PC-3 (cell line): ENCODE results near the gene TCF7L1. TPM values are rescaled to one million over a fixed set of nuclear protein-coding genes. Genes with fewer than 3 reads are reported as not detected.

Source experiments
- ATAC-seq: fragments of 200-7000 bp; cut with Tn5 transposase; 2 replicates; pipeline ENCODE4 v1.9.1; 2020; ENCODE audit warnings: mild to moderate bottlenecking, moderate library complexity
- BruUV-seq: library from RNA; stranded (reverse); fragments of 400-500 nt; replicated peaks from 2 replicates; lab custom pipeline; 2021; lab: Mats Ljungman, UMichigan
- CTCF ChIA-PET: fragments of 300-600 bp; sonication (Branson Sonifier 250); formaldehyde crosslinking; loops from one replicate; lab custom pipeline; 2022; ENCODE audit warnings: antibody characterized with exemption; lab: Charles Lee
- POLR2A ChIA-PET: fragments of 300-600 bp; sonication (Branson Sonifier 250); formaldehyde crosslinking; loops from one replicate; lab custom pipeline; 2022; ENCODE audit warnings: antibody characterized with exemption; ENCODE audit not compliant: unreplicated experiment; lab: Charles Lee
- DNase-seq: peaks from one replicate; pipeline ENCODE4 v3.0.0-alpha.2; 2015
- H2AFZ ChIP-seq: fragments of 300-600 bp; sonication (generic); 2 replicates; pipeline ENCODE4 v1.6.0; 2016; ENCODE audit warnings: antibody characterized with exemption, low read length
- H3F3A ChIP-seq: fragments of 300-600 bp; sonication (generic); one replicate; pipeline ENCODE4 v1.6.0; 2017; ENCODE audit warnings: antibody characterized with exemption, low read length, control low read depth, mild to moderate bottlenecking; ENCODE audit not compliant: unreplicated experiment
- H3K27ac ChIP-seq: fragments of 300-600 bp; sonication (generic); 2 replicates; pipeline ENCODE4 v1.5.1; 2016; ENCODE audit warnings: mild to moderate bottlenecking, low read length
- H3K27me3 ChIP-seq: fragments of 300-600 bp; sonication (generic); 2 replicates; pipeline ENCODE4 v1.6.1; 2016; ENCODE audit warnings: low read length, mixed read lengths
- H3K36me3 ChIP-seq: fragments of 300-600 bp; sonication (generic); 2 replicates; pipeline ENCODE4 v1.6.1; 2016; ENCODE audit warnings: low read depth, mixed run types, low read length, mixed read lengths
- H3K4me1 ChIP-seq: fragments of 300-600 bp; sonication (generic); 2 replicates; pipeline ENCODE4 v1.5.1; 2016; ENCODE audit warnings: low read length; ENCODE audit not compliant: insufficient read depth
- H3K4me2 ChIP-seq: fragments of 300-600 bp; sonication (generic); 2 replicates; pipeline ENCODE4 v1.6.0; 2016; ENCODE audit warnings: low read length
- H3K4me3 ChIP-seq: fragments of 300-600 bp; sonication (generic); 2 replicates; pipeline ENCODE4 v1.5.1; 2016; ENCODE audit warnings: mild to moderate bottlenecking, low read length, mixed read lengths
- H3K79me2 ChIP-seq: fragments of 300-600 bp; sonication (generic); 2 replicates; pipeline ENCODE4 v1.6.1; 2017; ENCODE audit warnings: low read length, mixed read lengths
- H3K9ac ChIP-seq: fragments of 300-600 bp; sonication (generic); 2 replicates; pipeline ENCODE4 v1.6.0; 2016; ENCODE audit warnings: mild to moderate bottlenecking, low read length
- H3K9me2 ChIP-seq: fragments of 300-600 bp; sonication (generic); replicated peaks from 2 replicates; pipeline ENCODE4 v1.6.1; 2016; ENCODE audit warnings: mixed run types, low read length, mixed read lengths
- H3K9me3 ChIP-seq: fragments of 300-600 bp; sonication (generic); 2 replicates; pipeline ENCODE4 v1.6.1; 2016; ENCODE audit warnings: low read length, mixed read lengths
- H4K20me1 ChIP-seq: fragments of 300-600 bp; sonication (generic); 2 replicates; pipeline ENCODE4 v1.6.1; 2016; ENCODE audit warnings: low read length, mixed read lengths
- EZH2 ChIP-seq: fragments of 300-600 bp; sonication (generic); IDR thresholded peaks from one replicate; pipeline ENCODE4 v1.6.1; 2017; ENCODE audit warnings: antibody characterized with exemption, mild to moderate bottlenecking, low read length; ENCODE audit not compliant: unreplicated experiment
- EZH2phosphoT487 ChIP-seq: fragments of 300-600 bp; sonication (generic); IDR thresholded peaks from 2 replicates; pipeline ENCODE4 v1.6.1; 2018; ENCODE audit warnings: mild to moderate bottlenecking, antibody characterized with exemption, low read length, borderline replicate concordance
- intact Hi-C: fragments of 100-400 bp; cut with micrococcal nuclease; formaldehyde crosslinking; loops from 2 replicates; pipeline ENCODE4 v1.9.0; 2023
- total RNA-seq: library from RNA; depleted of rRNA; stranded (reverse); fragments of >200 nt; gene quantifications from 2 replicates; pipeline ENCODE4 v1.2.3, GENCODE V29; 2014
- TF ChIP-seq, protein P1 (sequence below): fragments of 300-600 bp; sonication (generic); conservative IDR thresholded peaks from 2 replicates; pipeline ENCODE4 v1.5.1; 2017; ENCODE audit warnings: antibody characterized with exemption, low read depth, mild to moderate bottlenecking, low read length

The TCF7L1 gene
- total RNA-seq, 1 experiment from 2014 or later, result 1.8 TPM

GRCh38 chr2:85189606-85190270 is 56.5 kb downstream of the TCF7L1 start:
- no TSS peak for BruUV-seq
- Histone ChIP-seq H3F3A (no peaks in the 10 kb centered on the region), H3K27me3 (no peaks in the 10 kb centered on the region), H3K4me1 (peaks cover 6% of the 10 kb centered on the region; the same call in 1 of the 2 replicates), H3K9me2 (no peaks in the 10 kb centered on the region), H3K4me3 (no peak overlapping the region), H3K36me3 (no peaks in the 10 kb centered on the region), H3K79me2 (no peaks in the 10 kb centered on the region), H3K9ac (no peak overlapping the region), H3K9me3 (no peaks in the 10 kb centered on the region), H2AFZ (no peak overlapping the region), H3K27ac (no peak overlapping the region), H4K20me1 (no peaks in the 10 kb centered on the region), H3K4me2 (no peak overlapping the region)
- CTCF ChIA-PET, result no interaction called here
- POLR2A ChIA-PET, result no interaction called here
- ATAC-seq, result no peak
- DNase-seq, result no peak
- TF ChIP-seq, protein P1, sequence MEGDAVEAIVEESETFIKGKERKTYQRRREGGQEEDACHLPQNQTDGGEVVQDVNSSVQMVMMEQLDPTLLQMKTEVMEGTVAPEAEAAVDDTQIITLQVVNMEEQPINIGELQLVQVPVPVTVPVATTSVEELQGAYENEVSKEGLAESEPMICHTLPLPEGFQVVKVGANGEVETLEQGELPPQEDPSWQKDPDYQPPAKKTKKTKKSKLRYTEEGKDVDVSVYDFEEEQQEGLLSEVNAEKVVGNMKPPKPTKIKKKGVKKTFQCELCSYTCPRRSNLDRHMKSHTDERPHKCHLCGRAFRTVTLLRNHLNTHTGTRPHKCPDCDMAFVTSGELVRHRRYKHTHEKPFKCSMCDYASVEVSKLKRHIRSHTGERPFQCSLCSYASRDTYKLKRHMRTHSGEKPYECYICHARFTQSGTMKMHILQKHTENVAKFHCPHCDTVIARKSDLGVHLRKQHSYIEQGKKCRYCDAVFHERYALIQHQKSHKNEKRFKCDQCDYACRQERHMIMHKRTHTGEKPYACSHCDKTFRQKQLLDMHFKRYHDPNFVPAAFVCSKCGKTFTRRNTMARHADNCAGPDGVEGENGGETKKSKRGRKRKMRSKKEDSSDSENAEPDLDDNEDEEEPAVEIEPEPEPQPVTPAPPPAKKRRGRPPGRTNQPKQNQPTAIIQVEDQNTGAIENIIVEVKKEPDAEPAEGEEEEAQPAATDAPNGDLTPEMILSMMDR, result no peak
- TF ChIP-seq EZH2 (no peak), EZH2phosphoT487 (no peak)
- intact Hi-C loops, result no loop called here

DNA sequence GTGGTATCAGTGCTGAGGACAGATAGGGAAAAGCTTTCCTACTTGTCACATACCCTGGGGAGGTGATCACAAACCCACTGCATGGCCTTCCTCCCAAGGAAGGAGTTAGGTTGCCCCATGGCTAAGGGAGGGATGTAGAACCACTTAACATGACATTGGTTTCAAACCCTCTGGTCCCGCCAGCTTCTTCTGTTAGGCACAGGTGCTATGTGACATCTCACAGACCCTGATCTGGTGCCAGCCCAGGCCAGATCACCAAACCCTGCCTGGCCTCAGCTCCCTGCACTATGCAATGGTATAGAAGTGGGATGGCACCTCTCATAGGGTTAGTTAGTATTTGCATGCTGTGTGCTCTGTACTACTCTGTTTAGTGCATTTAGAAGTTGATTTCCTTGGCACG is 58.0 kb downstream of the TCF7L1 start:
- ChIA-PET CTCF (interaction anchor here (0.5 kb wide), 1 partner anchor 49 kb away, joined by 3 read pairs; no protein-coding TSS in a partner anchor), POLR2A (no interaction called here)
- Histone ChIP-seq H3K4me1 (peaks cover 6% of the 10 kb centered on the region; the same call in 1 of the 2 replicates), H3F3A (no peaks in the 10 kb centered on the region), H3K4me3 (no peak overlapping the region), H3K79me2 (no peaks in the 10 kb centered on the region), H3K4me2 (no peak overlapping the region), H4K20me1 (no peaks in the 10 kb centered on the region), H3K9me3 (no peaks in the 10 kb centered on the region), H3K36me3 (no peaks in the 10 kb centered on the region), H3K9me2 (no peaks in the 10 kb centered on the region), H3K27me3 (no peaks in the 10 kb centered on the region), H2AFZ (no peak overlapping the region), H3K27ac (no peak overlapping the region), H3K9ac (no peak overlapping the region)
- intact Hi-C loops, result no loop called here
- no TSS peak for BruUV-seq
- TF ChIP-seq, protein P1, result no peak
- TF ChIP-seq EZH2, result no peak
- TF ChIP-seq EZH2phosphoT487, result no peak
- DNase-seq (no peak), ATAC-seq (no peak)

GRCh38 chr2:85194780-85195480 is 61.7 kb downstream of the TCF7L1 start:
- DNase-seq, result no peak
- intact Hi-C loops, result no loop called here
- Histone ChIP-seq H3K9ac (no peak overlapping the region), H3K79me2 (no peaks in the 10 kb centered on the region), H3K4me3 (no peak overlapping the region), H3K9me3 (no peaks in the 10 kb centered on the region), H3K4me2 (no peak overlapping the region), H3K4me1 (no peaks in the 10 kb centered on the region), H3F3A (no peaks in the 10 kb centered on the region), H3K27ac (no peak overlapping the region), H3K27me3 (no peaks in the 10 kb centered on the region), H4K20me1 (no peaks in the 10 kb centered on the region), H3K36me3 (no peaks in the 10 kb centered on the region), H2AFZ (no peak overlapping the region), H3K9me2 (no peaks in the 10 kb centered on the region)
- TF ChIP-seq, protein P1, result no peak
- TF ChIP-seq EZH2 (no peak), EZH2phosphoT487 (no peak)
- POLR2A ChIA-PET, result no interaction called here
- no peak for ATAC-seq
- no TSS peak for BruUV-seq
- CTCF ChIA-PET, result no interaction called here
